H9 (cell line): Measurements from ENCODE around the gene ARAP1. TPM values are rescaled to one million over a fixed set of nuclear protein-coding genes. Genes with fewer than 3 reads are reported as not detected.

Experiments
- DNase-seq: peaks from one replicate; pipeline ENCODE4 v3.0.0-alpha.2; 2017
- H2AFZ ChIP-seq: one replicate; pipeline ENCODE4 v1.6.1; 2013; ENCODE audit warnings: mild to moderate bottlenecking, low read length, control low read depth, moderate library complexity
- H2AK5ac ChIP-seq: 2 replicates; pipeline ENCODE4 v1.6.1; 2013; ENCODE audit warnings: low read length, control low read depth, mixed read lengths; ENCODE audit not compliant: insufficient read length
- H2BK120ac ChIP-seq: one replicate; pipeline ENCODE4 v1.6.1; 2013; ENCODE audit warnings: low read depth, mild to moderate bottlenecking, low read length, control low read depth, inconsistent platforms; ENCODE audit not compliant: poor library complexity, severe bottlenecking
- H2BK12ac ChIP-seq: 2 replicates; pipeline ENCODE4 v1.6.1; 2013; ENCODE audit warnings: low read length, control low read depth, mixed read lengths, low read depth; ENCODE audit not compliant: insufficient read length
- H2BK15ac ChIP-seq: 2 replicates; pipeline ENCODE4 v1.6.1; 2013; ENCODE audit warnings: low read depth, low read length, control low read depth
- H2BK20ac ChIP-seq: one replicate; pipeline ENCODE4 v1.6.1; 2013; ENCODE audit warnings: low read depth, mild to moderate bottlenecking, low read length, control low read depth, inconsistent platforms; ENCODE audit not compliant: poor library complexity, severe bottlenecking
- H2BK5ac ChIP-seq: 2 replicates; pipeline ENCODE4 v1.6.1; 2013; ENCODE audit warnings: low read length, control low read depth, mixed read lengths; ENCODE audit not compliant: insufficient read length
- H3K14ac ChIP-seq: 2 replicates; pipeline ENCODE4 v1.6.1; 2013; ENCODE audit warnings: low read length, control low read depth; ENCODE audit not compliant: insufficient read depth
- H3K18ac ChIP-seq: 2 replicates; pipeline ENCODE4 v1.6.1; 2013; ENCODE audit warnings: low read depth, mild to moderate bottlenecking, mixed read lengths, low read length, control low read depth; ENCODE audit not compliant: insufficient read length
- H3K23ac ChIP-seq: 2 replicates; pipeline ENCODE4 v1.6.1; 2013; ENCODE audit warnings: low read length, control low read depth, mixed read lengths, low read depth; ENCODE audit not compliant: insufficient read length
- H3K23me2 ChIP-seq: 2 replicates; pipeline ENCODE4 v1.6.1; 2013; ENCODE audit warnings: low read depth, mild to moderate bottlenecking, mixed read lengths, low read length, control low read depth; ENCODE audit not compliant: insufficient read length, poor library complexity, severe bottlenecking
- H3K27ac ChIP-seq: 2 replicates; pipeline ENCODE4 v1.5.1; 2013; ENCODE audit warnings: low read length, control low read depth, mixed read lengths, low read depth; ENCODE audit not compliant: insufficient read length
- H3K27me3 ChIP-seq: 2 replicates; pipeline ENCODE4 v1.6.1; 2013; ENCODE audit warnings: low read length, control low read depth, inconsistent platforms; ENCODE audit not compliant: insufficient read depth
- H3K4ac ChIP-seq: 2 replicates; pipeline ENCODE4 v1.6.1; 2013; ENCODE audit warnings: low read depth, mild to moderate bottlenecking, control low read depth, inconsistent platforms, low read length, moderate library complexity
- H3K4me1 ChIP-seq: 2 replicates; pipeline ENCODE4 v1.6.1; 2013; ENCODE audit warnings: low read length, control low read depth, inconsistent platforms; ENCODE audit not compliant: insufficient read depth
- H3K4me2 ChIP-seq: 2 replicates; pipeline ENCODE4 v1.6.1; 2013; ENCODE audit warnings: low read length, control low read depth, mixed read lengths; ENCODE audit not compliant: insufficient read length, insufficient read depth
- H3K56ac ChIP-seq: 2 replicates; pipeline ENCODE4 v1.6.1; 2013; ENCODE audit warnings: low read depth, mild to moderate bottlenecking, mixed read lengths, low read length, control low read depth; ENCODE audit not compliant: insufficient read length
- H3K79me1 ChIP-seq: 2 replicates; pipeline ENCODE4 v1.6.1; 2013; ENCODE audit warnings: low read depth, mild to moderate bottlenecking, moderate library complexity, low read length, control low read depth, inconsistent platforms; ENCODE audit not compliant: insufficient read depth, poor library complexity, severe bottlenecking
- H3K79me2 ChIP-seq: 2 replicates; pipeline ENCODE4 v1.6.1; 2013; ENCODE audit warnings: low read length, control low read depth, inconsistent platforms; ENCODE audit not compliant: insufficient read depth
- H3K9ac ChIP-seq: 2 replicates; pipeline ENCODE4 v1.6.1; 2013; ENCODE audit warnings: low read length, control low read depth, mixed read lengths; ENCODE audit not compliant: insufficient read length; ENCODE audit errors: extremely low read depth
- H3K9me3 ChIP-seq: one replicate; pipeline ENCODE4 v1.6.1; 2013; ENCODE audit warnings: low read depth, low read length, inconsistent platforms; ENCODE audit not compliant: control insufficient read depth
- H3T11ph ChIP-seq: one replicate; pipeline ENCODE4 v1.6.1; 2013; ENCODE audit warnings: mild to moderate bottlenecking, low read length, control low read depth, inconsistent platforms
- H4K20me1 ChIP-seq: one replicate; pipeline ENCODE4 v1.6.1; 2013; ENCODE audit not compliant: control insufficient read depth, insufficient read length, insufficient read depth
- H4K5ac ChIP-seq: 2 replicates; pipeline ENCODE4 v1.6.1; 2013; ENCODE audit warnings: low read depth, mild to moderate bottlenecking, mixed read lengths, low read length, control low read depth; ENCODE audit not compliant: insufficient read length
- H4K8ac ChIP-seq: replicated peaks from 2 replicates; pipeline ENCODE4 v1.6.1; 2013; ENCODE audit warnings: low read length, control low read depth, mixed read lengths, low read depth; ENCODE audit not compliant: insufficient read length
- H4K91ac ChIP-seq: 2 replicates; pipeline ENCODE4 v1.6.1; 2013; ENCODE audit warnings: low read depth, mild to moderate bottlenecking, moderate library complexity, mixed read lengths, low read length, control low read depth; ENCODE audit not compliant: insufficient read length
- H3K27ac Mint-ChIP-seq, 3 experiments: 2 replicates in 2 of 3; 3 replicates in 1 of 3; pipeline ENCODE4 v1.8.0; 2020 to 2021; ENCODE audit warnings: mixed read lengths in 3 of 3, mild to moderate bottlenecking in 1 of 3, moderate library complexity in 1 of 3
- H3K27me3 Mint-ChIP-seq: 2 replicates; pipeline ENCODE4 v1.8.0; 2021; ENCODE audit warnings: low read depth, mild to moderate bottlenecking, moderate library complexity, mixed read lengths
- H3K36me3 Mint-ChIP-seq, 3 experiments: 2 replicates in 2 of 3; 3 replicates in 1 of 3; pipeline ENCODE4 v1.8.0; 2020 to 2021; ENCODE audit warnings: low read depth in 3 of 3, mixed read lengths in 3 of 3; ENCODE audit not compliant: insufficient read depth in 1 of 3
- H3K4me1 Mint-ChIP-seq, 2 experiments: 2 replicates each; pipeline ENCODE4 v1.8.0; 2020; ENCODE audit warnings: mixed read lengths in 2 of 2
- H3K4me3 Mint-ChIP-seq, 2 experiments: 2 replicates in 1 of 2; 3 replicates in 1 of 2; pipeline ENCODE4 v1.8.0; 2020 to 2021; ENCODE audit warnings: mild to moderate bottlenecking in 2 of 2, mixed read lengths in 2 of 2, moderate library complexity in 1 of 2
- H3K9me3 Mint-ChIP-seq, 2 experiments: 2 replicates in 1 of 2; 3 replicates in 1 of 2; pipeline ENCODE4 v1.8.0; 2020; ENCODE audit warnings: mild to moderate bottlenecking in 2 of 2, mixed read lengths in 2 of 2, moderate library complexity in 1 of 2
- CTCF ChIP-seq: fragments of 200-600 bp; sonication (generic); conservative IDR thresholded peaks from 3 replicates; pipeline ENCODE4 v1.8.0; 2021; ENCODE audit warnings: antibody characterized with exemption, mild to moderate bottlenecking
- WGBS: extraction: QIAGEN DNeasy Blood & Tissue Kit; methylation state at CpG from one replicate; pipeline ENCODE4 v1.1.7; 2013; ENCODE audit warnings: missing lambda C conversion rate, low lambda C conversion rate, mixed read lengths; ENCODE audit not compliant: insufficient read length; ENCODE audit errors: extremely low coverage; 5-methylcytosine and 5-hydroxymethylcytosine counted together
- total RNA-seq: library from RNA; stranded (reverse); gene quantifications from 2 replicates; pipeline ENCODE4 v1.2.1, GENCODE V29; 2021

Gene ARAP1
- total RNA-seq, 1 experiment from 2014 or later: 59.4 TPM

DNA sequence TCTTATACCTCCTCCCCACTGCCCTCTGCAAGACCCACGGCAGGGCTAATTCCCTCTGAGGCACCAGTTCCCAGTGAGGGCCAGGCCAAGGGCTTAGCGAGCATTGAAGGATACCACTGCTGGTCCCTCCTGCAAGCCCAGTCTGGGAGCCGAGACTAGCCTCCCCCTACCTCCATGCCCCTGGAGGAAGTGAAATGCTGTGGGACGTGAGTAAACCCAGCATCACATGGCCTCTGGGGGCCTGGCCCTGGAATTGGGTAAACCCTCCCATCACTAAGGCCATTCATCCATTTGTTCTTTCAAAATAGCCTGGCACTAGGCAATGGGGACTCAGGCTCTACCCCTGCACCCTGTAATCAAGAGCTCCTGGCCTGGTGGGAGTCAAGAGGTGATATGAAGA is 24.7 kb downstream of the ARAP1 start:
- H3K23ac ChIP-seq: no peak overlapping the region
- no peaks in the 10 kb centered on the region for H3K23me2 ChIP-seq
- H3K14ac ChIP-seq: no peak overlapping the region
- H2BK5ac ChIP-seq: no peak overlapping the region
- no peak overlapping the region for H3K4me3 Mint-ChIP-seq
- peaks cover 16 to 27% (median 20%) of the 10 kb centered on the region in 3 experiments; a peak in 6 of 7 replicates for H3K36me3 Mint-ChIP-seq
- H4K5ac ChIP-seq: no peak overlapping the region
- no peak overlapping the region for H3K4me2 ChIP-seq
- no peak overlapping the region for H2BK20ac ChIP-seq
- peaks cover 3% of the 10 kb centered on the region for H4K20me1 ChIP-seq
- H4K8ac ChIP-seq: no peak overlapping the region
- peaks cover 0 to 3% of the 10 kb centered on the region in 2 experiments; a peak in 1 of 5 replicates for H3K9me3 Mint-ChIP-seq
- H3K79me1 ChIP-seq: peaks cover 5% of the 10 kb centered on the region
- no peak overlapping the region for H3K27ac ChIP-seq
- H3K9me3 ChIP-seq: no peaks in the 10 kb centered on the region
- WGBS: no CpG with 5 or more reads among the region's 4 CpGs
- no peak overlapping the region for H2BK15ac ChIP-seq
- H3K4me1 Mint-ChIP-seq: peaks cover 23 to 25% of the 10 kb centered on the region in 2 experiments
- peak overlapping the region; percentile 50 to 73 (median 62); a peak in 3 of 7 replicates for H3K27ac Mint-ChIP-seq
- TF ChIP-seq CTCF: no peak
- H2AFZ ChIP-seq: no peak overlapping the region
- H3K18ac ChIP-seq: no peak overlapping the region
- H3K9ac ChIP-seq: no peak overlapping the region
- no peak for DNase-seq
- peaks cover 10% of the 10 kb centered on the region; the same call in 1 of the 2 replicates for H3K79me2 ChIP-seq
- H3K4me1 ChIP-seq: no peaks in the 10 kb centered on the region; the same call in 1 of the 2 replicates
- H4K91ac ChIP-seq: no peak overlapping the region
- H2AK5ac ChIP-seq: no peak overlapping the region
- H3K27me3 Mint-ChIP-seq: no peaks in the 10 kb centered on the region
- no peak overlapping the region for H3T11ph ChIP-seq
- H3K4ac ChIP-seq: no peak overlapping the region
- no peak overlapping the region for H3K56ac ChIP-seq
- no peaks in the 10 kb centered on the region for H3K27me3 ChIP-seq
- no peak overlapping the region for H2BK12ac ChIP-seq
- H2BK120ac ChIP-seq: no peak overlapping the region
